ENCODE measurements around the gene TBC1D30. TPM values are rescaled to one million over a fixed set of nuclear protein-coding genes. Genes with fewer than 3 reads are reported as not detected.

The TBC1D30 gene
- total and polyA plus RNA-seq, 9 of the 15 experiments (the other 6 are each of a cell fraction or from before 2014, with no cell fraction given) = 0.07 to 0.55 (median 0.20) TPM; not detected in 1

DNA sequence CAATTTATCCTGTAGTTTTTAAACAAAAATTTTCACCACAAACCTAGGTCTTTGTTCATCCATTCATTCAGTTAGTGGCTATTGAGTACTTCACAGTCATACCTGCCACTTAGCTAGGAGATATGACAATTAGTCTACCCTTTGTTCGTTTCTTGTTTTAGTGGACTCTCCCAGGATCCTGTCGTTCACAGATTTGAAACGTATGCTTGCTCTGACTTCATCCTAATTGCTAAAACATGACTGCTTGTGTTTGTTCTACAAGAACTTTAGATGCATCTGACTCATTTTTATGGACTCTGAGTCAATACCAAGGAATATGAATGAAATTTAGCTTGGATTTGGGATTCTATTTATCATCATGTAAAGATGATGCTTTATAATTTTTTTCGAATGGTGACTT lies 69.5 kb downstream of the TBC1D30 start:
- DNase-seq (ENCODE audit: extremely low read depth in 1 of 4, low spot score in 3 of 4) (no peak), ATAC-seq (no peak), FAIRE-seq (no peak)
- Histone ChIP-seq H3K27ac (ENCODE audit: extremely low read depth, low read depth, low read length) (no peak overlapping the region), H3K4me2 (ENCODE audit: insufficient read depth, low read length) (no peak overlapping the region), H3K9ac (ENCODE audit: insufficient read depth in 1 of 2, low read depth in 2 of 2, low read length in 2 of 2) (no peak overlapping the region), H4K20me1 (replicated peaks; ENCODE audit: control insufficient read depth, insufficient read depth, low read length) (no peaks in the 10 kb centered on the region), H3K9me3 (replicated peaks; ENCODE audit: control insufficient read depth, insufficient read depth, low read depth, low read length) (no peaks in the 10 kb centered on the region), H3K36me3 (ENCODE audit: control insufficient read depth, insufficient read depth, low read length) (no peaks in the 10 kb centered on the region), H3K27me3 (ENCODE audit: control insufficient read depth in 2 of 2, insufficient read depth in 2 of 2, low read length in 2 of 2) (0 out of 5 replicates have a peak, but pooled peaks cover 0 to 4% of the 10 kb centered on the region in 2 experiments), H3K4me3 (no peak overlapping the region), H3K79me2 (ENCODE audit: control insufficient read depth, insufficient read depth, low read length) (no peaks in the 10 kb centered on the region), H3K4me1 (replicated peaks in 1 of 2; ENCODE audit: control insufficient read depth in 2 of 2, insufficient read depth in 2 of 2, low read length in 2 of 2) (no peaks in the 10 kb centered on the region), H2AFZ (ENCODE audit: low read depth, low read length) (no peak overlapping the region), H3K9me1 (ENCODE audit: control insufficient read depth, insufficient read depth, low read length) (no peaks in the 10 kb centered on the region)
- 0% methylated on average over 4 of the region's 4 CpGs for WGBS (ENCODE audit: insufficient coverage, low coverage, missing lambda C conversion rate)
- no TSS peak for BruUV-seq (replicated peaks)
- ChIA-PET CTCF (ENCODE audit: low intra/inter-chr PET ratio) (no interaction called here), POLR2A (no interaction called here)
- intact Hi-C loops (cut with micrococcal nuclease) (loop anchor here (5.0 to 10.0 kb wide), 3 partner anchors 208 to 1191 kb away; no protein-coding TSS in a partner anchor), in situ Hi-C loops (cut with MboI) (loop anchor here (10.0 to 25.0 kb wide), 3 partner anchors 1093 to 1518 kb away; no protein-coding TSS in a partner anchor)
- TF ChIP-seq, protein P1, sequence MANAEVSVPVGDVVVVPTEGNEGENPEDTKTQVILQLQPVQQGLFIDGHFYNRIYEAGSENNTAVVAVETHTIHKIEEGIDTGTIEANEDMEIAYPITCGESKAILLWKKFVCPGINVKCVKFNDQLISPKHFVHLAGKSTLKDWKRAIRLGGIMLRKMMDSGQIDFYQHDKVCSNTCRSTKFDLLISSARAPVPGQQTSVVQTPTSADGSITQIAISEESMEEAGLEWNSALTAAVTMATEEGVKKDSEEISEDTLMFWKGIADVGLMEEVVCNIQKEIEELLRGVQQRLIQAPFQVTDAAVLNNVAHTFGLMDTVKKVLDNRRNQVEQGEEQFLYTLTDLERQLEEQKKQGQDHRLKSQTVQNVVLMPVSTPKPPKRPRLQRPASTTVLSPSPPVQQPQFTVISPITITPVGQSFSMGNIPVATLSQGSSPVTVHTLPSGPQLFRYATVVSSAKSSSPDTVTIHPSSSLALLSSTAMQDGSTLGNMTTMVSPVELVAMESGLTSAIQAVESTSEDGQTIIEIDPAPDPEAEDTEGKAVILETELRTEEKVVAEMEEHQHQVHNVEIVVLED (CRISPR knock-in tag; IDR thresholded peaks at IDR 0.05) = no peak
- TF ChIP-seq HMGN3 (IDR thresholded peaks at IDR 0.05; ENCODE audit: borderline replicate concordance, extremely low read depth, insufficient read length, low read depth, low read length) (no peak), HOXB6 (CRISPR knock-in tag; IDR thresholded peaks at IDR 0.05; ENCODE audit: borderline replicate concordance) (no peak), DDX20 (tag; IDR thresholded peaks at IDR 0.05; ENCODE audit: low read depth) (no peak)
- TF ChIP-seq, protein P2, sequence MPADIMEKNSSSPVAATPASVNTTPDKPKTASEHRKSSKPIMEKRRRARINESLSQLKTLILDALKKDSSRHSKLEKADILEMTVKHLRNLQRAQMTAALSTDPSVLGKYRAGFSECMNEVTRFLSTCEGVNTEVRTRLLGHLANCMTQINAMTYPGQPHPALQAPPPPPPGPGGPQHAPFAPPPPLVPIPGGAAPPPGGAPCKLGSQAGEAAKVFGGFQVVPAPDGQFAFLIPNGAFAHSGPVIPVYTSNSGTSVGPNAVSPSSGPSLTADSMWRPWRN (IDR thresholded peaks at IDR 0.05; ENCODE audit: low read depth) = no peak
